Uterus (tissue), 4 donors: ENCODE measurements around the gene MTUS2. TPM values are rescaled to one million over a fixed set of nuclear protein-coding genes. Genes with fewer than 3 reads are reported as not detected.

Source experiments
- DNase-seq, 2 donors: peaks; one replicate each; pipeline ENCODE4 v3.0.0-alpha.2; 2019 to 2020
- H3K27ac ChIP-seq, 2 donors: fragments of 200-600 bp; sonication (generic); 1 replicate in 1 of 2; 2 replicates in 1 of 2; pipeline ENCODE4 v1.5.1; 2016 to 2018
- H3K27me3 ChIP-seq, 2 donors: fragments of 200-600 bp; sonication (generic); one replicate each; pipeline ENCODE4 v1.5.1; 2018 to 2019; ENCODE audit warnings: control low read depth in 1 of 2
- H3K36me3 ChIP-seq, 2 donors: fragments of 200-600 bp; sonication (generic); one replicate each; pipeline ENCODE4 v1.5.1; 2019; ENCODE audit warnings: control low read depth in 1 of 2
- H3K4me1 ChIP-seq, 2 donors: fragments of 200-600 bp; sonication (generic); one replicate each; pipeline ENCODE4 v1.5.1; 2018 to 2019; ENCODE audit warnings: control low read depth in 1 of 2
- H3K4me3 ChIP-seq, 2 donors: fragments of 200-600 bp; sonication (generic); 1 replicate in 1 of 2; 2 replicates in 1 of 2; pipeline ENCODE4 v1.5.1; 2018 to 2019; ENCODE audit warnings: mild to moderate bottlenecking in 1 of 2
- H3K9me3 ChIP-seq, 2 donors: fragments of 200-600 bp; sonication (generic); one replicate each; pipeline ENCODE4 v1.5.1; 2019; ENCODE audit warnings: control low read depth in 1 of 2
- POLR2A ChIP-seq, 2 donors: fragments of 450-650 bp; IDR thresholded peaks; one replicate each; pipeline ENCODE4 v1.6.1; 2016; ENCODE audit warnings: antibody characterized with exemption in 2 of 2, mild to moderate bottlenecking in 1 of 2, moderate library complexity in 1 of 2
- intact Hi-C: fragments of 100-400 bp; cut with DNase I; formaldehyde crosslinking; loops from one replicate; pipeline ENCODE4 v1.15.1; 2023; ENCODE audit warnings: low total_unique reads
- total RNA-seq, 4 donors: library from RNA; depleted of rRNA in 3 of 4; stranded (reverse); fragments of >200 nt in 3 of 4; gene quantifications; one replicate each; pipeline versions ENCODE4 v1.1.0 to v1.2.4, GENCODE V29; 2014 to 2023
- TF ChIP-seq, protein P1 (sequence below), 4 experiments: fragments of 200-600 bp in 2 of 4; fragments of 450-650 bp in 2 of 4; sonication (generic) in 2 of 4; IDR thresholded peaks; one replicate each; pipeline ENCODE4 v1.5.1; 2016 to 2019; ENCODE audit warnings: antibody characterized with exemption in 4 of 4, mild to moderate bottlenecking in 2 of 4, moderate library complexity in 1 of 4
- donor health status: DM: yes; HTN: yes; CAD: no.

The MTUS2 gene
- total RNA-seq, 4 donors from 2014 or later, result 0.26 to 4.0 (median 3.6) TPM; not detected in 1

DNA sequence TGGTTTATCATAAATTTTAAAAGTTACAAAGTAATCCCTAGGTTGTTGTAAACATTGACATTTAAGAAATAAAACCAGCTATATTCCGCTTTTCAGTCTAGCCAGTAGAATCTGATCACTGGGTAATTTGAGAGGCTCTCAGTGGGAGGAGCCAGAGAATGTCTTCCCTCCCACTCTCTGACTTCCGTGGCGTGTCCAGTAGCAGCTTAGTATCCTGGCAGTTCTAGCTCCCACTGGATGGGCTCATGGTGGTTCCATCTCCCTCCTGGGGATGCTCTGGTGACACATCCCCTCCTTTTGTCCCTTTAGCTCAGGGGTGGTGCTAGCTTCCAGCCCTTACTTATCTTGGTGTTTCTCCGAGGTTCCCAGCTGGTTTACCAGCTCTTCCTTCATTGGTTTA lies 34.5 kb downstream of the MTUS2 start:
- intact Hi-C loops, result no loop called here
- H3K4me3 ChIP-seq, result no peak overlapping the region
- no peak for DNase-seq
- H3K4me1 ChIP-seq, result no peaks in the 10 kb centered on the region
- H3K27me3 ChIP-seq, result no peaks in the 10 kb centered on the region
- H3K36me3 ChIP-seq, result no peaks in the 10 kb centered on the region
- TF ChIP-seq, protein P1, sequence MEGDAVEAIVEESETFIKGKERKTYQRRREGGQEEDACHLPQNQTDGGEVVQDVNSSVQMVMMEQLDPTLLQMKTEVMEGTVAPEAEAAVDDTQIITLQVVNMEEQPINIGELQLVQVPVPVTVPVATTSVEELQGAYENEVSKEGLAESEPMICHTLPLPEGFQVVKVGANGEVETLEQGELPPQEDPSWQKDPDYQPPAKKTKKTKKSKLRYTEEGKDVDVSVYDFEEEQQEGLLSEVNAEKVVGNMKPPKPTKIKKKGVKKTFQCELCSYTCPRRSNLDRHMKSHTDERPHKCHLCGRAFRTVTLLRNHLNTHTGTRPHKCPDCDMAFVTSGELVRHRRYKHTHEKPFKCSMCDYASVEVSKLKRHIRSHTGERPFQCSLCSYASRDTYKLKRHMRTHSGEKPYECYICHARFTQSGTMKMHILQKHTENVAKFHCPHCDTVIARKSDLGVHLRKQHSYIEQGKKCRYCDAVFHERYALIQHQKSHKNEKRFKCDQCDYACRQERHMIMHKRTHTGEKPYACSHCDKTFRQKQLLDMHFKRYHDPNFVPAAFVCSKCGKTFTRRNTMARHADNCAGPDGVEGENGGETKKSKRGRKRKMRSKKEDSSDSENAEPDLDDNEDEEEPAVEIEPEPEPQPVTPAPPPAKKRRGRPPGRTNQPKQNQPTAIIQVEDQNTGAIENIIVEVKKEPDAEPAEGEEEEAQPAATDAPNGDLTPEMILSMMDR (IDR thresholded peaks at IDR 0.05), result no peak
- no peak for TF ChIP-seq POLR2A (IDR thresholded peaks at IDR 0.05)
- no peak overlapping the region for H3K27ac ChIP-seq
- H3K9me3 ChIP-seq, result no peaks in the 10 kb centered on the region

DNA sequence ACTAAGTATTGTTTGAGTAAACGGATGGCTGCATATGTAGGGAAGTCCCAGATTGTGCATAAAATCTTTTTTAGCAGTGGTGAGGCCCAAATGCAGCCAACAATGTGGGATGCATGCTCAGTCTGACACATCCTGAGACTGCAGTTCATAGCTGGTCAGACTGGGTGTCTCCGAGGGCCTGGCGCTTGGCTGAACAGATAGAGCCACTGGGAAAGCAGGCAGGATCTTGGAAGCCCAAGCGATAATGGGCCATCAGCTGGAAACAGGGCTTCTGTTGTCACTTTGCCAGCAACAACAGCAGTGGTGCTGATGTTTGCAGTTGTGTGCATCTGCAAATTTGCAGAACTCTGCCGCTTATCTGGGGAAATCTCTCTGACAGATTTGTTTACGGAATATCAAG lies 36.1 kb downstream of the MTUS2 start:
- intact Hi-C loops, result no loop called here
- DNase-seq, result no peak
- TF ChIP-seq, protein P1 (IDR thresholded peaks at IDR 0.05), result no peak
- TF ChIP-seq POLR2A (IDR thresholded peaks at IDR 0.05), result no peak
- Histone ChIP-seq H3K36me3 (no peaks in the 10 kb centered on the region), H3K4me1 (no peaks in the 10 kb centered on the region), H3K9me3 (no peaks in the 10 kb centered on the region), H3K27me3 (no peaks in the 10 kb centered on the region), H3K4me3 (no peak overlapping the region), H3K27ac (no peak overlapping the region)

DNA sequence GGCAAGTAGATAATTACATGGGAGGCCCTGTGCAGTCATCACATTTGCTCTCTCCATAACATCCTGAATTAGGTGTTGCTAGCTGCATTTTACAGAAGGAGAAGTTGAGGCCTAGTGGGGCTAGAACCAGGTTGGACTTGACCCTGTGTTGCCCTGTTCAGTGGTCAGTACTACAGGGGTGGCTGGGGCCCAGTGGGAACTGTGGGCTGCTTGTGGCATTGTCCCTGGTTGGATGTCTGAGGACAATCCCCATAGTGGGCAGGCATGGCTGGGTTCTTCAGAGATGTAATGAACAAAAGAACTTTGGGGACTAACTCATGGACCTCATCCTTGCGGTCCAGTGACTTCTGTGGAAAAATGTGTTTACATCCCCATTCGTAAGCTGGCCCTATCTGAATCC lies 38.9 kb downstream of the MTUS2 start:
- no peaks in the 10 kb centered on the region for H3K9me3 ChIP-seq
- no peak overlapping the region for H3K27ac ChIP-seq
- TF ChIP-seq, protein P1 (IDR thresholded peaks at IDR 0.05), result no peak
- H3K4me1 ChIP-seq, result no peaks in the 10 kb centered on the region
- no peak overlapping the region for H3K4me3 ChIP-seq
- DNase-seq, result no peak
- H3K27me3 ChIP-seq, result no peaks in the 10 kb centered on the region
- H3K36me3 ChIP-seq, result no peaks in the 10 kb centered on the region
- intact Hi-C loops, result no loop called here

DNA sequence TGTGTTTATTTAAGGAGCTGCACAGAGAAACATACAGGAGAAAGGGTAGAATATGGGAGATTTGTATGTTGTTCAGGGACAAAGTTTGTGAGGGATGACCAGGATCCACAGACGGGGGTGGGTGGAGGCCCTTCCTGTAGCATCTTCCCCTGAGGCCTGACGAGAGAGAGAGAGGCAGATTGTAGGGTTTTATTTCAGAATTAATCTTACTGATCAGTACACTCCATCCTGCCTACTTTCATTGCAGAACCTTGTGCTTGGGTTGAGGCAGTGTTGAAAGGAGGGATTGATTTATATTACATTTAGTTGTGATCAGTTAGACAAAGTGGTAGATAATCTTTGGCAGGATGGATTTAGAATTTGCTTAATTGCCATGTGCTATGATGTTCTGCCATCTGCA lies 39.6 kb downstream of the MTUS2 start:
- intact Hi-C loops, result no loop called here
- Histone ChIP-seq H3K4me1 (no peaks in the 10 kb centered on the region), H3K27me3 (no peaks in the 10 kb centered on the region), H3K9me3 (no peaks in the 10 kb centered on the region), H3K27ac (no peak overlapping the region), H3K4me3 (no peak overlapping the region), H3K36me3 (no peaks in the 10 kb centered on the region)
- no peak for DNase-seq
- no peak for TF ChIP-seq POLR2A (IDR thresholded peaks at IDR 0.05)
- TF ChIP-seq, protein P1 (IDR thresholded peaks at IDR 0.05), result no peak

DNA sequence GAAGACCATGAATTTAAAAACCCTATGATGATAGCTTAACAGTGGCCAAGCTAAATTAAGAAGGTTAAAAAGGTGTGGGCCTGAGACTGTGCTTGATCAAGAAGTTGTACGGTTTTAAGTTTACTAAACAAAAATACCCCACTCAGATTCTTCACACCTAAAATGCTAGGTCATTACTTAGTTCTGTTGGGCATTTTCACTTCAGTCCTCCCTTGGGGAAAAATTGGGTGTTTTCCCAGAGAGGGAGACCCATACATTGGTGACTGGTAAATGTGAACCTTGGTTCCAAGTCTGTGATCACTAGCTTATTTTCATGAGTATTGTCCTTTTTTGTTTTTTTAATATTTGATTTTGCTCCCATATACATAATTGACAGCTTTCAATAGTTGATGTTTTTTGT lies 44.4 kb downstream of the MTUS2 start:
- H3K9me3 ChIP-seq, result no peaks in the 10 kb centered on the region
- no peak overlapping the region for H3K4me3 ChIP-seq
- no peaks in the 10 kb centered on the region for H3K27me3 ChIP-seq
- TF ChIP-seq, protein P1 (IDR thresholded peaks at IDR 0.05), result no peak
- TF ChIP-seq POLR2A (IDR thresholded peaks at IDR 0.05), result no peak
- H3K4me1 ChIP-seq, result no peaks in the 10 kb centered on the region
- DNase-seq, result no peak
- H3K27ac ChIP-seq, result no peak overlapping the region
- no peaks in the 10 kb centered on the region for H3K36me3 ChIP-seq
- intact Hi-C loops, result no loop called here
